A549 (cell line): ENCODE results near the gene ELMO2. TPM values are rescaled to one million over a fixed set of nuclear protein-coding genes. Genes with fewer than 3 reads are reported as not detected.

Source experiments
- ATAC-seq, 2 experiments: fragments of 200-7000 bp in 1 of 2; fragments of >200 bp in 1 of 2; cut with Nextera tagmentation in 1 of 2; cut with Tn5 transposase in 1 of 2; 3 replicates each; pipeline versions ENCODE4 v1.8.0 to v1.9.1; 2018 to 2020; ENCODE audit warnings: mild to moderate bottlenecking in 1 of 2, moderate library complexity in 1 of 2
- CTCF ChIA-PET: fragments of 300-600 bp; sonication (Branson Sonifier 250); formaldehyde crosslinking; extraction: SDS; loops from one replicate; lab custom pipeline; 2021; ENCODE audit warnings: antibody characterized with exemption, inconsistent platforms; lab: Yijun Ruan, JAX
- POLR2A ChIA-PET: fragments of 350-600 bp; formaldehyde crosslinking; extraction: SDS; loops from one replicate; lab custom pipeline; 2021; ENCODE audit warnings: antibody characterized with exemption, inconsistent platforms; lab: Yijun Ruan, JAX
- DNase-seq, 2 experiments: peaks; one replicate each; pipeline versions ENCODE4 v3.0.0 to v3.0.0-alpha.2; 2011 to 2016; ENCODE audit warnings: low read depth in 1 of 2, low spot score in 1 of 2
- FAIRE-seq: peaks from 2 replicates; lab custom pipeline; 2011; peaks lifted over from hg19 to GRCh38; lab: Jason Lieb, UNC
- H3K27ac ChIP-seq, 2 experiments: fragments of >200 bp; sonication (Bioruptor Twin); formaldehyde crosslinking; 3 replicates each; pipeline ENCODE4 v1.5.1; 2016 to 2017
- H3K4me1 ChIP-seq: fragments of >200 bp; sonication (Bioruptor Twin); formaldehyde crosslinking; 3 replicates; pipeline ENCODE4 v1.6.1; 2016
- H3K4me2 ChIP-seq: fragments of >200 bp; sonication (Bioruptor Twin); formaldehyde crosslinking; 3 replicates; pipeline ENCODE4 v1.6.1; 2016
- H3K4me3 ChIP-seq: fragments of >200 bp; sonication (Bioruptor Twin); formaldehyde crosslinking; 3 replicates; pipeline ENCODE4 v1.5.1; 2016
- H3K9me3 ChIP-seq: fragments of >200 bp; sonication (Bioruptor Twin); formaldehyde crosslinking; 3 replicates; pipeline ENCODE4 v1.6.1; 2016
- BHLHE40 ChIP-seq: IDR thresholded peaks from 2 replicates; pipeline ENCODE4 v1.6.1; 2012; ENCODE audit warnings: low read depth, low read length, inconsistent platforms
- CBX8 ChIP-seq: fragments of 200-600 bp; sonication (generic); IDR thresholded peaks from 2 replicates; pipeline ENCODE4 v1.6.1; 2016
- CHD4 ChIP-seq: fragments of 200-600 bp; sonication (generic); IDR thresholded peaks from 2 replicates; pipeline ENCODE4 v1.6.1; 2016; ENCODE audit warnings: antibody characterized with exemption, mild to moderate bottlenecking, borderline replicate concordance
- E2F6 ChIP-seq: IDR thresholded peaks from 2 replicates; pipeline ENCODE4 v1.6.1; 2012; ENCODE audit warnings: low read depth, borderline replicate concordance
- EHMT2 ChIP-seq: fragments of 200-600 bp; sonication (generic); IDR thresholded peaks from 2 replicates; pipeline ENCODE4 v1.6.1; 2016; ENCODE audit warnings: antibody characterized with exemption, low read depth, mild to moderate bottlenecking, moderate library complexity
- FOSB ChIP-seq: fragments of 250-450 bp; sonication (Bioruptor Pico); IDR thresholded peaks from 2 replicates; pipeline ENCODE4 v1.5.0; 2020; ENCODE audit warnings: mild to moderate bottlenecking, moderate library complexity
- HES2 ChIP-seq: fragments of >200 bp; sonication (Bioruptor Twin); formaldehyde crosslinking; IDR thresholded peaks from 2 replicates; pipeline ENCODE4 v1.6.1; 2016
- HMGXB4 ChIP-seq: fragments of 250-450 bp; sonication (Bioruptor Pico); IDR thresholded peaks from 2 replicates; pipeline ENCODE4 v1.5.0; 2021; ENCODE audit warnings: mild to moderate bottlenecking, moderate library complexity, borderline replicate concordance
- HOXB13 ChIP-seq: fragments of 250-450 bp; sonication (Bioruptor Pico); IDR thresholded peaks from 2 replicates; pipeline ENCODE4 v1.5.0; 2020; ENCODE audit warnings: low read depth, mild to moderate bottlenecking, moderate library complexity
- HOXB5 ChIP-seq: fragments of 250-450 bp; sonication (Bioruptor Pico); IDR thresholded peaks from 2 replicates; pipeline ENCODE4 v1.5.0; 2020; ENCODE audit warnings: mild to moderate bottlenecking, moderate library complexity
- JUN ChIP-seq, 2 experiments: fragments of >200 bp; sonication (Bioruptor Twin); formaldehyde crosslinking; IDR thresholded peaks; 2 replicates in 1 of 2; 3 replicates in 1 of 2; pipeline ENCODE4 v1.6.1; 2016 to 2017
- JUNB ChIP-seq: fragments of >200 bp; sonication (Bioruptor Twin); formaldehyde crosslinking; IDR thresholded peaks from 2 replicates; pipeline ENCODE4 v1.6.1; 2016
- KDM5A ChIP-seq: fragments of 200-600 bp; sonication (generic); IDR thresholded peaks from 2 replicates; pipeline ENCODE4 v1.6.1; 2016; ENCODE audit warnings: antibody characterized with exemption, mild to moderate bottlenecking
- PHF8 ChIP-seq: fragments of 200-600 bp; sonication (generic); IDR thresholded peaks from 2 replicates; pipeline ENCODE4 v1.6.1; 2016; ENCODE audit warnings: low read depth, mild to moderate bottlenecking, antibody characterized with exemption, moderate library complexity, borderline replicate concordance
- POLR2AphosphoS2 ChIP-seq: conservative IDR thresholded peaks from 2 replicates; pipeline ENCODE4 v1.6.1; 2012; ENCODE audit warnings: low read length, improper control_type of control experiment, inconsistent platforms
- RARB ChIP-seq: fragments of 250-450 bp; sonication (Bioruptor Pico); IDR thresholded peaks from 2 replicates; pipeline ENCODE4 v1.8.0; 2021; ENCODE audit warnings: mild to moderate bottlenecking, moderate library complexity
- REST ChIP-seq: fragments of 200-600 bp; sonication (generic); IDR thresholded peaks from 2 replicates; pipeline ENCODE4 v1.6.1; 2016; ENCODE audit warnings: antibody characterized with exemption, mild to moderate bottlenecking, moderate library complexity
- RFX5 ChIP-seq: fragments of 450-650 bp; IDR thresholded peaks from 2 replicates; pipeline ENCODE4 v1.7.1; 2014; ENCODE audit warnings: antibody characterized with exemption, mild to moderate bottlenecking, moderate library complexity
- RNF2 ChIP-seq: fragments of 200-600 bp; sonication (generic); IDR thresholded peaks from 2 replicates; pipeline ENCODE4 v1.6.1; 2016; ENCODE audit warnings: low read depth, mild to moderate bottlenecking, antibody characterized with exemption, moderate library complexity, borderline replicate concordance
- TP53 ChIP-seq: fragments of 250-450 bp; sonication (Bioruptor Pico); IDR thresholded peaks from 2 replicates; pipeline ENCODE4 v1.5.0; 2021; ENCODE audit warnings: mild to moderate bottlenecking, moderate library complexity
- WGBS: methylation state at CpG from one replicate; pipeline ENCODE4 v1.1.6; 2017; ENCODE audit errors: missing lambda C conversion rate; 5-methylcytosine and 5-hydroxymethylcytosine counted together
- polyA plus RNA-seq, 4 experiments: library from polyadenylated mRNA; depleted of rRNA in 3 of 4; stranded (reverse); fragments of >200 nt; fragmentation: RNase III in 1 of 4; extraction: RNeasy Plus Mini Kit Qiagen cat#74134 plus additional on column Dnase treatment in 1 of 4; gene quantifications; 2 replicates in 3 of 4; 3 replicates in 1 of 4; pipeline ENCODE4 v1.2.3, GENCODE V29; 2011 to 2017

Gene ELMO2
- polyA plus RNA-seq, 2 of the 4 experiments (the other 2 are of a cell fraction): 23.4 to 25.1 TPM

DNA sequence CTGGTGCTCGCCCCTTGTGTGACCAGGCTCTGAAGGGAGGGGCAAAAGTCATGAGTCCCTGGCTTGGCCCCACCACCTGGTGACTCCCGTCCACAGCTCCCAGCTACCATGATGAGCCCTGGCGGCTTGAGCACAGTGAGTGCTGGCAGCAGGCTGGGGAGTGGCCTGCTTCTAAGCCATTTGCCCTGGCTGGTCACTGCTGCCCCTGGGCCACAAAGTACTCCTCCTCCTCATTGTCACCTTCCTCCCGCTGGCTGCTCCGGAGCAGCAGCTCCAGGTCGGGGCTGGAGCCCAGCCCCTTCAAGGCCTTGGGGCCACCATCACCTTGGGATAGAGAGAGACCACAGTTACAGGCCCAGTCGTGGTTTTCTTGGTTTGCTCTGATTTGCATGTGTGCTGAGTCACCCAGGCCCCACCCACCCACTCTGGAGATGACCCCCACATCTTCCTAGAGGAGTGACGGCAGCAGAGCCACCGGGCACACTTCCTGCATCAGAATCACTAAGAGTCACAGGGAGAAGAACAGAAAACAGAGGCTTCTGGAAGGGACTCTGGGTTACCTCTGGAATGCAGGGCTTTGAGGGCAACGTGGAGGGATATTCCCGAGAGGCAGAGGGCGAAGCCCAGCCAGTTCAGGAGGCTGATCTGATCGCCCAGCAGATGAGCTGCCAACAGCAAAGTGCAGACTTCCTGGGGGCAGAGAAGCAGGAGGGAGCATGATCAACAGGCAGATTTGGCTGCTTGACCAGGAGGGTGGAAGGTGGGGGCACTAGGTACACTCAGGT lies 56.0 kb downstream of the ELMO2 start (continued):
- TF ChIP-seq REST (no peak), RNF2 (no peak), TP53 (CRISPR knock-in tag) (no peak), EHMT2 (no peak), JUN (IDR thresholded peaks at IDR 0.05) (no peak), HMGXB4 (CRISPR knock-in tag) (no peak), PHF8 (no peak), E2F6 (no peak), HOXB13 (no peak), POLR2AphosphoS2 (no peak)

- DNase-seq: no peak
- POLR2A ChIA-PET: interaction anchor here (2.1 kb wide), 1 partner anchor 14 kb away, joined by 13 read pairs; no protein-coding TSS in a partner anchor
- no peak for ATAC-seq
- 89% methylated on average over 4 of the region's 4 CpGs for WGBS
- CTCF ChIA-PET: interaction anchor here (0.8 to 5.1 kb wide), 24 partner anchors 9 to 579 kb away, joined by 3 to 38 read pairs (median 6); no protein-coding TSS in a partner anchor
- TF ChIP-seq HOXB5 (CRISPR knock-in tag) (no peak), RFX5 (no peak), CBX8 (no peak), RARB (CRISPR knock-in tag) (no peak), HES2 (no peak), FOSB (CRISPR knock-in tag) (no peak), KDM5A (no peak), CHD4 (no peak), BHLHE40 (no peak), JUNB (no peak)
- Histone ChIP-seq H3K4me1 (peaks cover 14% of the 10 kb centered on the region), H3K4me2 (no peak overlapping the region), H3K9me3 (no peaks in the 10 kb centered on the region), H3K4me3 (no peak overlapping the region), H3K27ac (peak overlapping the region in 1 of 2 experiments; percentile 80; a peak in 3 of 6 replicates)
- no peak for FAIRE-seq
Observed at GRCh38 chr20:46349742-46350056, 56.7 kb downstream of the ELMO2 start.
